ENCODE measurements around the gene CEACAM5.

Gene CEACAM5

GRCh38 chr19:41706741-41707501 is 1.5 kb upstream of the CEACAM5 start (continued):
- TF ChIP-seq YY1 (tag by site-specific recombination; IDR thresholded peaks at IDR 0.05): no peak
- TF ChIP-seq ELK4 (IDR thresholded peaks at IDR 0.05; ENCODE audit: borderline replicate concordance, low read depth, low read length): no peak
- no peak for TF ChIP-seq ZNF140 (tag by site-specific recombination; IDR thresholded peaks at IDR 0.05)
- TF ChIP-seq SCRT1 (tag by site-specific recombination; IDR thresholded peaks at IDR 0.05; ENCODE audit: borderline replicate concordance): peak; percentile 100
- TF ChIP-seq KLF8 (tag by site-specific recombination; IDR thresholded peaks at IDR 0.05): peak; percentile 93
- TF ChIP-seq ZNF530 (tag by site-specific recombination; IDR thresholded peaks at IDR 0.05; ENCODE audit: low read depth): no peak
- TF ChIP-seq ZSCAN18 (tag by site-specific recombination; IDR thresholded peaks at IDR 0.05): 0 out of 2 replicates have a peak, but pooled peaks have one; percentile 54
- TF ChIP-seq ZNF521 (tag by site-specific recombination; IDR thresholded peaks at IDR 0.05): no peak
- TF ChIP-seq ZNF24 (tag by site-specific recombination; IDR thresholded peaks at IDR 0.05): no peak; the same call in 1 of the 2 replicates
- TF ChIP-seq ZNF10 (tag by site-specific recombination; IDR thresholded peaks at IDR 0.05): 0 out of 2 replicates have a peak, but pooled peaks have one; percentile 21
- peak; percentile 61 for TF ChIP-seq ZNF654 (tag by site-specific recombination; IDR thresholded peaks at IDR 0.05; ENCODE audit: low read depth)
- TF ChIP-seq, protein P1, sequence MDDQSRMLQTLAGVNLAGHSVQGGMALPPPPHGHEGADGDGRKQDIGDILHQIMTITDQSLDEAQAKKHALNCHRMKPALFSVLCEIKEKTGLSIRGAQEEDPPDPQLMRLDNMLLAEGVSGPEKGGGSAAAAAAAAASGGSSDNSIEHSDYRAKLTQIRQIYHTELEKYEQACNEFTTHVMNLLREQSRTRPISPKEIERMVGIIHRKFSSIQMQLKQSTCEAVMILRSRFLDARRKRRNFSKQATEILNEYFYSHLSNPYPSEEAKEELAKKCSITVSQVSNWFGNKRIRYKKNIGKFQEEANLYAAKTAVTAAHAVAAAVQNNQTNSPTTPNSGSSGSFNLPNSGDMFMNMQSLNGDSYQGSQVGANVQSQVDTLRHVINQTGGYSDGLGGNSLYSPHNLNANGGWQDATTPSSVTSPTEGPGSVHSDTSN (CRISPR knock-in tag; IDR thresholded peaks at IDR 0.05): no peak
- no peak for TF ChIP-seq ZNF670 (tag by site-specific recombination; IDR thresholded peaks at IDR 0.05; ENCODE audit: low read depth)
- TF ChIP-seq ZNF335 (tag by site-specific recombination; conservative IDR thresholded peaks at IDR 0.05): peak; percentile 54; the same call in 1 of the 2 replicates
- peak; percentile 94 for TF ChIP-seq PATZ1 (tag by site-specific recombination; IDR thresholded peaks at IDR 0.05)
- peak; percentile 63; the same call in 1 of the 2 replicates for TF ChIP-seq ZNF660 (tag by site-specific recombination; IDR thresholded peaks at IDR 0.05)
- TF ChIP-seq ZBTB7A (tag by site-specific recombination; IDR thresholded peaks at IDR 0.05; ENCODE audit: low read depth): peak; percentile 65; the same call in 1 of the 2 replicates
- TF ChIP-seq REPIN1 (tag by site-specific recombination; IDR thresholded peaks at IDR 0.05; ENCODE audit: low read depth): peak; percentile 78
- peak; percentile 94 for TF ChIP-seq ZXDB (tag by site-specific recombination; IDR thresholded peaks at IDR 0.05)
- TF ChIP-seq, protein P2, sequence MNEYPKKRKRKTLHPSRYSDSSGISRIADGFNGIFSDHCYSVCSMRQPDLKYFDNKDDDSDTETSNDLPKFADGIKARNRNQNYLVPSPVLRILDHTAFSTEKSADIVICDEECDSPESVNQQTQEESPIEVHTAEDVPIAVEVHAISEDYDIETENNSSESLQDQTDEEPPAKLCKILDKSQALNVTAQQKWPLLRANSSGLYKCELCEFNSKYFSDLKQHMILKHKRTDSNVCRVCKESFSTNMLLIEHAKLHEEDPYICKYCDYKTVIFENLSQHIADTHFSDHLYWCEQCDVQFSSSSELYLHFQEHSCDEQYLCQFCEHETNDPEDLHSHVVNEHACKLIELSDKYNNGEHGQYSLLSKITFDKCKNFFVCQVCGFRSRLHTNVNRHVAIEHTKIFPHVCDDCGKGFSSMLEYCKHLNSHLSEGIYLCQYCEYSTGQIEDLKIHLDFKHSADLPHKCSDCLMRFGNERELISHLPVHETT (tag by site-specific recombination; IDR thresholded peaks at IDR 0.05): 0 out of 2 replicates have a peak, but pooled peaks have one; percentile 52
- peak; percentile 58; the same call in 1 of the 2 replicates for TF ChIP-seq BCL11A (tag by site-specific recombination; IDR thresholded peaks at IDR 0.05; ENCODE audit: low read depth)
- peak; percentile 97 for TF ChIP-seq ZFP69B (tag by site-specific recombination; IDR thresholded peaks at IDR 0.05)
- TF ChIP-seq ZNF658 (tag by site-specific recombination; IDR thresholded peaks at IDR 0.05): no peak
- peak; percentile 91; the same call in 1 of the 2 replicates for TF ChIP-seq KLF7 (tag by site-specific recombination; IDR thresholded peaks at IDR 0.05; ENCODE audit: borderline replicate concordance)
- peak; percentile 31; the same call in 1 of the 2 replicates for TF ChIP-seq ZNF239 (tag by site-specific recombination; IDR thresholded peaks at IDR 0.05)
- TF ChIP-seq BCL11B (tag by site-specific recombination; IDR thresholded peaks at IDR 0.05; ENCODE audit: low read depth): 0 out of 2 replicates have a peak, but pooled peaks have one; percentile 66
- TF ChIP-seq ZNF558 (tag by site-specific recombination; IDR thresholded peaks at IDR 0.05): no peak
- TF ChIP-seq ZIC2 (tag by site-specific recombination; IDR thresholded peaks at IDR 0.05): peak; percentile 72
- no peak for TF ChIP-seq ZNF398 (tag by site-specific recombination; IDR thresholded peaks at IDR 0.05)
- peak; percentile 100 for TF ChIP-seq SCRT2 (tag by site-specific recombination; IDR thresholded peaks at IDR 0.05)

Data from HEK293 (cell line).